Prostate gland (tissue), 2 donors: ENCODE measurements around the gene COL5A1.

Experiments
- POLR2A ChIP-seq: fragments of 450-650 bp; IDR thresholded peaks from one replicate; pipeline ENCODE4 v1.6.1; 2016; ENCODE audit warnings: antibody characterized with exemption, mild to moderate bottlenecking
- TF ChIP-seq, protein P1 (sequence below), 4 experiments: fragments of 200-600 bp in 2 of 4; fragments of 450-650 bp in 2 of 4; sonication (generic) in 2 of 4; IDR thresholded peaks; 1 replicate in 3 of 4; 2 replicates in 1 of 4; pipeline ENCODE4 v1.5.1; 2016 to 2019; ENCODE audit warnings: antibody characterized with exemption in 4 of 4, mild to moderate bottlenecking in 2 of 4, moderate library complexity in 2 of 4

DNA sequence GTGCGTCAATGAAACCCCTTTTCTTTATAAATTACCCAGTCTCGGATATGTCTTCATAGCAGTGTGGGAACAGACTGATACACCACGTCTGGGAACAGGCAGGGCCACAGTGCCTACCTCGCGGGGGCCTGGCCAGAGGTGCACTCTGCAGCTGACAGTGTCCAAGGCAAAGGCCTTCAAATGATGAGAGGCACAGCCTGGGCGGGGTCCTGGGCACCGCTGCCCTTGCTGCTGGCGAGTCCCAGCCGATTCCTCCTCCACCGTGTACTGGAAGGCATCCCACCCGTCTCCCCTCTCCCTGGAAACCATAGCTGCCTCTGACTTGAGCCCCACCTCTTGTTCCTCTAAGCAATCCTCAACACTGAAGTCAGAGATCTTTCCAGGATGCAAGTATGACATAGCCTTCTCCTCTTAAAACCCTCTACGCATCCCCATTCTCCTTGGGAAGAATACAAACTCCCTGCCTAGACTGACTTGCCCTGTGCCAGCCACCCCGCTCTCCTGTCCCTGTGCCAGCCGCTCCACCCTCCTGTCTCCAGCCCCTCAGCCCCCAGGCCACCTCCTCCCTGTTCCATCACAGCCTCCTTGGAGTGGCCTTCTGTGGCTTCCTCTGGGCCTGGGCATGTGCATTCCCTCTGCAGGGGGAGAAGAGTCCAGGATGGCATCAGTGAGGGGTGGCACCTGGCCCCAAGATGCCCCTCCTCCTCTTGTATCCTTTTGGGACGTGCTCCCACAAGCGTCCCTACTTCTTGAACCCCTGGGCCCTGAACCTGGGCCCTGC is 8.1 kb upstream of the COL5A1 start:
- TF ChIP-seq, protein P1, sequence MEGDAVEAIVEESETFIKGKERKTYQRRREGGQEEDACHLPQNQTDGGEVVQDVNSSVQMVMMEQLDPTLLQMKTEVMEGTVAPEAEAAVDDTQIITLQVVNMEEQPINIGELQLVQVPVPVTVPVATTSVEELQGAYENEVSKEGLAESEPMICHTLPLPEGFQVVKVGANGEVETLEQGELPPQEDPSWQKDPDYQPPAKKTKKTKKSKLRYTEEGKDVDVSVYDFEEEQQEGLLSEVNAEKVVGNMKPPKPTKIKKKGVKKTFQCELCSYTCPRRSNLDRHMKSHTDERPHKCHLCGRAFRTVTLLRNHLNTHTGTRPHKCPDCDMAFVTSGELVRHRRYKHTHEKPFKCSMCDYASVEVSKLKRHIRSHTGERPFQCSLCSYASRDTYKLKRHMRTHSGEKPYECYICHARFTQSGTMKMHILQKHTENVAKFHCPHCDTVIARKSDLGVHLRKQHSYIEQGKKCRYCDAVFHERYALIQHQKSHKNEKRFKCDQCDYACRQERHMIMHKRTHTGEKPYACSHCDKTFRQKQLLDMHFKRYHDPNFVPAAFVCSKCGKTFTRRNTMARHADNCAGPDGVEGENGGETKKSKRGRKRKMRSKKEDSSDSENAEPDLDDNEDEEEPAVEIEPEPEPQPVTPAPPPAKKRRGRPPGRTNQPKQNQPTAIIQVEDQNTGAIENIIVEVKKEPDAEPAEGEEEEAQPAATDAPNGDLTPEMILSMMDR (IDR thresholded peaks at IDR 0.05): no peak
- no peak for TF ChIP-seq POLR2A
